GM12801 (cell line): ENCODE results near the gene MESD.

Source experiments
- TF ChIP-seq, protein P1 (sequence below): IDR thresholded peaks from one replicate; pipeline ENCODE4 v1.5.1; 2011; ENCODE audit warnings: control low read depth; ENCODE audit not compliant: insufficient read length; ENCODE audit errors: extremely low read depth

The MESD gene

DNA sequence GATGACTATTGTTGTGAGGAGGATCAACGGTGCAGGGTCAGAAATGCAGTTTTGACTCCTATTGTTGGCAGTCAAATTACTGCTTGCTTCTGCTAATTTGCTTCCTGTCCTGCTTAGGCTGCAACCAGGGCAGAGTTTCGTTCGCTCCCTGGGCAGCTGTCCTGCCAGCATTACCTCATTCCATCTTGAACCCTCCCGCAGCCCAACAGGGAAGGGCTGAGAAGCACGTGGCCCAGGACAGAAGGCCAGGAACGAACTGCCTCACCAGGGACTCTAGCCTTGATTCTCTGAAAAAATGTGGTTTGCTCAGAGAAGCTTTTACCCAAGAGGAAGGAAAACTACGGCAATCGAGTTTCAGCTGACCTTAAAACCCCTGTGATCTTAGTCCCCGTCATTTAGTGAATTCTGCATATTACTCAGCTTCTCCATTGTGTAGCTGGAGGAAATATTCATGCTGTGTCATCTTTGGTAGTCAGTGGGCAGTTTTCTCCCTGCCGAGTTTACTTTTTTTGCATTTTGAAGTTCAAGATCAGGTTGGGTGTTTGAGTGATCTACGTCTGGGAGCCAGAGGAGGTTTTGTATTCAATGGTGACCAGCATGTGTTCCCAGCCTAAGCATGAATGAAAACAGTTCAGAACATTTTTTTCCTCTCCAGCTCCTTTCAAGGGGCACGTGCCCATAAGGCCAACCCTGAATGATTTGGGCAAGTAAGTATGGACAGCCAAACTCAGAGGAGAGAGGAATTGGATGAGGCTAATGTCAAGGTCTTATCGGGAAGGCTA lies 34.1 kb upstream of the MESD start:
- TF ChIP-seq, protein P1, sequence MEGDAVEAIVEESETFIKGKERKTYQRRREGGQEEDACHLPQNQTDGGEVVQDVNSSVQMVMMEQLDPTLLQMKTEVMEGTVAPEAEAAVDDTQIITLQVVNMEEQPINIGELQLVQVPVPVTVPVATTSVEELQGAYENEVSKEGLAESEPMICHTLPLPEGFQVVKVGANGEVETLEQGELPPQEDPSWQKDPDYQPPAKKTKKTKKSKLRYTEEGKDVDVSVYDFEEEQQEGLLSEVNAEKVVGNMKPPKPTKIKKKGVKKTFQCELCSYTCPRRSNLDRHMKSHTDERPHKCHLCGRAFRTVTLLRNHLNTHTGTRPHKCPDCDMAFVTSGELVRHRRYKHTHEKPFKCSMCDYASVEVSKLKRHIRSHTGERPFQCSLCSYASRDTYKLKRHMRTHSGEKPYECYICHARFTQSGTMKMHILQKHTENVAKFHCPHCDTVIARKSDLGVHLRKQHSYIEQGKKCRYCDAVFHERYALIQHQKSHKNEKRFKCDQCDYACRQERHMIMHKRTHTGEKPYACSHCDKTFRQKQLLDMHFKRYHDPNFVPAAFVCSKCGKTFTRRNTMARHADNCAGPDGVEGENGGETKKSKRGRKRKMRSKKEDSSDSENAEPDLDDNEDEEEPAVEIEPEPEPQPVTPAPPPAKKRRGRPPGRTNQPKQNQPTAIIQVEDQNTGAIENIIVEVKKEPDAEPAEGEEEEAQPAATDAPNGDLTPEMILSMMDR = no peak

DNA sequence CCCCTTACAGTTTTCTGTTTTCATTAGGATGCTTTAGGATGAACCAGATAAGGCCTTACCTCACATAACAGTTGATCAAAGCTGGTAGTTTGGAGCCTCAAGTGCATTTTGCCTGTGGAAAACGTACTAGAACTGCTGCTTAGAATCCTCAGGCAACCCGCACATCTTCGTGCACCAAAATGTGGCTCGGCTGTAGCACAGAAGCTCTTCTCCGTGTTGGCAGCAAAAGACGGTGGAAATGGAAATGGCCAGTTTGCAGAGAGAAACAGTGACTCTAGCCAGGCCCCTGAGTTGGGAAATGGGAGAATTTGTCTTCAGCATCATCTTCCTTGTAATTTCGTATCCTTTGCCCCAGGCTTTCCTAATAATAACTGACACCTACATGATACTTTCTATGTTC lies 31.7 kb upstream of the MESD start:
- TF ChIP-seq, protein P1 = no peak

DNA sequence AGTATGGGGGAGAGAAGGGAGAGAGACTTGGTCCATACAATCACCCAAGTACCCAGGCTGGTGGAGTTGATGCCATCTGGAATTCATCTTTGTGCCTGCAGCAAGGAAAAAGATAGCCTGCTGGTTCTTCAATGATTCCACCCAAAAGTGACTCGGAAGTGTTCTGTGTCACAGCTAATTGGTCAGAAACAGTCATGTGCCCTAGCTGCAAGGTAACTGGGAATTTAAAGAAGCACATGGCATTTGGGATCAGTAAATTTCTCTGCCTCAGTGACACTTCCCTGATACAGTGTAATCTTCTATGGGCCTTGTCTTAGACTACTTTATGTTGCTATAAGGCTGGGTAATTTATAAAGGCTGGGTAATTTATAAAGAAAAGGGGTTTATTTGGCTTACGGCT lies 28.6 kb upstream of the MESD start:
- TF ChIP-seq, protein P1 = no peak

DNA sequence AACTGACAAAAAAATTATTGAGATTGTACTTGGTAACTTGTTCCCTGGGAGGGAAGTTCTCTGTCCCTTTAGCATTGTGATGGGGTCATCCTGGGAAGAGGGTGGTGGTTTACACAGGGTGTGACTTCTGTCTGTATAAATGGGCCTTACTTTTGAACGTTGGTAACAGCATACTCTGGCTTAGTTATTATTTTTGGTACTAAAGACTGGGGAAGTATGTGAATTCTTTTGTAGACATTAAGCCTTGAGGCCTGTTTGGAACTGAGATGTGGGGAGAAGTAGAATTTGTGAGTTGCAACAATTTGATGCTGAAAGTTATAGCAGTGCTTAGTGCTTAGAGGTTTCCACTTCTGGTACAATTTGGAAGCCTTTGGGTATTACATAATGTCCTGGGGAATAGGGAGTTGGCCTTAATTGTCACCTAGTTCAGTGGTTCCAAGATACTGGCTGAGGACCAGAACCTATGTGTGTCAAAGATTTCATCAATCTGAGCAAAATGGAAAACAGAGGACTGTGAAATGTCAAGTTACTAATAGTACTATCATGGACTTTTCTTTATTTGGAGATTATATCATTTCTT lies 27.0 kb upstream of the MESD start:
- TF ChIP-seq, protein P1 = no peak

DNA sequence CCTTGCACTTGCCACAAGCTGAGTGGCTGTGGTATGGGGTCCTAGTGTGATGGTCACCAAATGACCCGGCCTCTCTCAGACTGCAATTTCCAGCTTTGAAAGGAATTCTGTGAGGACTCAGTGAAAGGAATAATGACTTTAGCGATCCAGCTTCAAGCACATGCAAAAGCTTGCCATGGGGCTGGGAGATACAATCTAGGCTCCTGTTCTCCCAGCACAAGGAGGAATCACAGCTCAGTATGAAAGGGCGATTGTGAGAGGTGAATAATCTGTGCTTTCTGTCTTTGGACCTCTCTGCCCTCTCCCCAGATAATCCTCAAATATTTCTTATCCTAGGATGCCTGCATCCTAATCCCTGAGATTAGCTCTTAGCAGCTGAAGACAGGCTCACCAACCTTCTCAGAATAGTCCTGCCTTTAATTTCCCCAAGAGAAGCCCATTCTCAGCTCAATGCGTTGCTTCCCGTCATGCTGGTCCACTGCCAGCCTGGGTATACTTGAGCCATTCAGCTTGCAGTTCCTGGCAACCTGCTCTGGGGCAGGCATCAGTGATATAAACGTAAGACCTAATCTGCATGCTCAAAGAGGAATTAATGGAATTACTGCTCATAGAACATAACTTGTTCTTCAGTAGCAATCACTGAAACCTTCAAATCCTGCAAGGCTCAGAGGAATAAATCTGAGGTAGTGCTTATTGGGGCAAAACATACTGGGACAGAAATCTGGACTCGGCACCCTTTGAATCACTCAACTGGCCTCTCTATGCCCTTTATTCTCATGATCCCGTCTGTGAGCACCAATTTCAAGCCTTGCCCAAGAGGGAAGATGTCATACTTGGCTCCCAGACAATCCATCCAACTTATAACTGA lies 26.2 kb upstream of the MESD start:
- TF ChIP-seq, protein P1 = no peak

DNA sequence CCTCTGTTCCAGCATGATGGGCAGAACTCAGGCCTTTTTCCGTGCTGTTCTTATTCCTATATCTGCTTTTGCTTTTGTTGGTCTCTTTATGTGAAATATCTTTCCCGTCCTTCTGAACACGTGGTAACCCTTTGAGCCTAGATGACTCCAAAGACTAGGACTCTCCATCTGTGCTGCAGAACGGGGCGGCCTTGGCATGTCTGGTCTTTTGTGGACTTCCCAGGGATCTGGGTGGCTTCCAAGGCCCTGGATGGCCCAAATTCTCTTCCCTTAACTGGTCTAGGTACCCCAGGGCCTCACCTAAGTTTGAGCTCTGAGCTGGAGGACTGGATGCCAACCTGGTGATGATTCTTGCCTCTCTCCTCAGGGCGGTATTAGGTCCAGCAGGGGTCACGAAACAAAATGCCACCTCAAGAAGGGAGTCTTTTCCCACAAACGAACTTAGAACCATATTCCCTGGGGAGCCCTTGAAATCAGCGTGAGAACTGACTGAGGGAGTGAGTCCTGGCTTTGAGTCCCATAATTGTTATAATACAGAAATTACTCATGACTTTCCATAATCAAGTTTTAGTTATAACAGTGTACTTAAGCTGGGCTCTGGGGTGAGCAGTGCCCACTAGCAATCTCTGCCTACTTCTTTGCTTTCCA lies 25.0 kb upstream of the MESD start:
- TF ChIP-seq, protein P1 = no peak

DNA sequence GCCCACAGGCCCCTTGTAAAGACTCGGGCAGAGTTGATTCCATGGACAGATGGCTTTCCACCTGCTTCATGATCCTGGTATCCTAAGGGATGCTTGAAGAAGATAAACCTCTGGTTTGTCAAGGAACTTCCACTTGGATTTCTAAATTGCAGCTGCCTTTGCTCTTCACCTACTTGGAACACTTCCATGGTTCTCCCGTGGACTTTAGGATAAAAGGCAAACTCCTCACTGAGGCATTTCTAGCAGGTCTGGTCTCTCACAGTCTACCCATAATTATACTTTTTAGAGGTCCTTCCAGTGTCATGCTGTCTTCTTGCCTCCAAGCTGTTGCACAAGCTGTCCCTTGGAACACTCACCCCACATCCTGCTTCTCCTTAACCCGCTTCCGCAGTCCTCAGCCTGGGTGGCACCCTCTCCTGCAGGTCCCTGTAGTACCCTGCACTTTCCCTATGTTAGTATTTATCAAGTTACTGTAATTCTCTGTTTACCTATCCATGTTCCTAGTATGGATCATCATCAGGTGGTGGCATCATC lies 23.8 kb upstream of the MESD start:
- TF ChIP-seq, protein P1 = no peak
